GM18873 (cell line): Measurements from ENCODE around the gene METTL25B.
"Not testable (repeated sequence)": the region's sequence is repeated elsewhere in the genome, so short reads cannot be mapped to it uniquely, and the experiment has no call there.

Experiments used
- ATAC-seq: cut with Tn5 transposase; IDR thresholded peaks from one replicate; pipeline ENCODE4 v1.9.1; 2021; ENCODE audit warnings: mild to moderate bottlenecking, moderate library complexity, moderate number of reproducible peaks; ENCODE audit not compliant: unreplicated experiment, low FRiP score

METTL25B gene

DNA sequence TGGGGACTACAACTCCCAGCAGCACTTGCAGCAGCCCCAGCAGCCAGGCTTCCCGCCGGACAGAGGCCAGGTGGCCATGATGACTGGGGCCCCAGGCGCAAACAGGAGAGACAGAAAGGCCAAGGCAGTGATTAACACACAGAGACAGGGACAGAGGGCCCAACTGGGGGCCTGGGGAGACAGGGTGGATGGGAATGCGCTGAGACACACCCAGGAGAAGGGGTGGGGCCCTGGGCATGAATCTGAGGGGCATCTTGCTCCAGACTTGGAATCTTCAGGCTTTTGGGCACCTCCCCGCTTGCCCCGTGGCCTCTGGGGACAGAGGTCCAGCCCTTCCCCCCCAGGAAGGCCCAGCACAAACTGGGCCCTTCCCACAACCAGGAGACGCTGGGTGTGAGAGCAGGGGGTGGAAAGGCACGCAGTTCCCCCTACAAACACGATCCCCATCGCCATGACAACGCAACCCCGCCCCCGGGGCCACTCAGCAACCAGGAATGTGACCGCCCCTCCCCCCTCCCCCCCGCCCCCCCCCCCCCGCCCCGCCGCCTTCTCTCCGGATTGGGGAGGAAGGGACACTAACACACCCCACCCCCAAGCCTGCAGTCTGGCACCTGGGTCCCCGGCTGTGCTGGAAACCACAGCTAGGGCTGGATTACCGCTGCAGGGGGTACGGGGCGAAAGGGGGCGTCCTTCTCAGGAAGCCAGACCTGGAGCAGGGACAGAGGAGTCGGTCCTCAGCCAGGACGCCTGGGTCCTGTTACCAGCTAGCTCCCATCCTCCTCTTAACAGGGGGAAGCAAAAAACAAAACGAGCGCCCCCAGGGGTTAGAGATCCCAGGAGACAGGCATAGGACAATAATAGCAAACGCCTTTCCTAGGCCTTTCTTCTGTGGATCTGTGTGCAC is 18.7 kb downstream of the METTL25B start:
- no peak for ATAC-seq

DNA sequence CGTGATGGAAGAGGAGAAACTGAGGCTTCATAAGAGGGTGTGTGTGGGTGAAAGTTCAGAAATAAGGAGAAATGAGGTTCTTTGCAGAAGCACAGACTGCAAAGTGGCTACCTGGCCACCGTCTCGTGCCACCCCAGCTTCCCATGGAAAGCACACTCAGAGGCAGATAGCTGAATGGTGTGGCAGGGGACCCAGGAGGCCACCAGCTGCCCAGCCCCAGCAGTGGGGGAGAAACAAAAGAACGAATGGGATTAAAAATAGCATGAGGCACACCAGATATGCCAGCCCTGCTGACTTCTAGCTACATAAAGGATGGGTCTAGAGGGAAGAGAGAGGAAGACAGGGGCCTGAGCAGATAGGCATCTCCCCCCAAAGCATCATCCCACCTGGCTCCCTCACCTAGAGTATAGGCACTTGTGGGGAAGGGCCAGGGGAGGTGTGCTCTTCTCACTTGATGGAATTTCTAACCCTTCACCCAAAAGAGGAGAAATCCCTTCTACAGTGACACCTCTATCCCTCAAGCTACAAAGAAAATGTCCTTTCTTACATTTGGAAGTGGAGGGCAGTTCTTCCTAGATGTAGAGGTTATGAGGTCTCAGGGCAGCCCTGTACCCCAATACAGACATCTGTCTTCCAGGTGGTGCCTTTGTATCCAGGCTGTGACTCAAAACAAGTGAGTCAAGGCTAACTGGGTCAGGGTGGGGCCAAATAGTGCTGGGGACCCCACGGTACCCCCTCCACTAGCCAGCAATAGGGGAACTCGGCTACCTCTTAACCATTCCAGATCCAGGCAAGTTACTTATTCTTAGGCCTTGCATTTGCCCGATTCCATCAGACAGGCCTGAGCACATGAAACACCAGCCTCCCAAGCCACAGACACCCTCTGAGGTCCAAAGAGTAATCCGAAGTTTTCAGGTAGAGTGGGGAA is 19.7 kb downstream of the METTL25B start:
- no peak for ATAC-seq

DNA sequence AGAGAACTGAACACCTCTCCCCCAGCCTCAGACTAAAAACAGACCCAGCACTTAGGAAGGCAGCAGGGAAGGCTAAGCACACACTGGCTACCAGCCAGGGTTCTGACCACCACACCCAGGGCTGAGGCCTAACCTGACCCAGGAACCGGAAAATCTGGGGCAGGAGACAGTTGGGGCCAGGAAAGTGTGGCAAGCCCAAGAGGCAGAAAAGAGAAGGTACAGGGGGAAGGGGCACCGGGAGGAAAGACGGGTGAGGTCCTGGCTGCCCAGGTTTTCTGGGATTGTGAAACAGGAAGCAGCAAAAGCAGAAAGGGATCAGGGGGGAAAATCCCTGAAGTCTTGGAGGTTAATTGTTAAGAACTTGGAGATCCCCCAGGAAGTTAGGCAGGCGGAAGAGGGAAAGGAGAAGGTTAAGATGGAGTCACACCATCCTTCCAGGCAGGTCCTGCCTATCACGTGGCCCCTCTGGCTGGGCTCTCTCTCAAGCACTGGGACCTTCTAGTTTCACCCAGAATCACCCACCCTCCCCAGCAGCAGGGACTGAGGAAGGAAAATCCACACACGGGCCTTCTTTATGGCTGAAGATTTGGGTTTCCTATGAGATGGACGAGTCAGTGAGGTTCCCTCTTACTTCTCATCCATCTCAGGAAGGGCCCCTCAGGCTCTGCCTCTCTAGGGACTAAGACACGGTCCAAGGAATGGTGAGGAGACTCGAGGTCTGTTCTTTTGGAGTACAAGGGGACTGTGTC is 20.6 kb downstream of the METTL25B start:
- ATAC-seq = no peak

DNA sequence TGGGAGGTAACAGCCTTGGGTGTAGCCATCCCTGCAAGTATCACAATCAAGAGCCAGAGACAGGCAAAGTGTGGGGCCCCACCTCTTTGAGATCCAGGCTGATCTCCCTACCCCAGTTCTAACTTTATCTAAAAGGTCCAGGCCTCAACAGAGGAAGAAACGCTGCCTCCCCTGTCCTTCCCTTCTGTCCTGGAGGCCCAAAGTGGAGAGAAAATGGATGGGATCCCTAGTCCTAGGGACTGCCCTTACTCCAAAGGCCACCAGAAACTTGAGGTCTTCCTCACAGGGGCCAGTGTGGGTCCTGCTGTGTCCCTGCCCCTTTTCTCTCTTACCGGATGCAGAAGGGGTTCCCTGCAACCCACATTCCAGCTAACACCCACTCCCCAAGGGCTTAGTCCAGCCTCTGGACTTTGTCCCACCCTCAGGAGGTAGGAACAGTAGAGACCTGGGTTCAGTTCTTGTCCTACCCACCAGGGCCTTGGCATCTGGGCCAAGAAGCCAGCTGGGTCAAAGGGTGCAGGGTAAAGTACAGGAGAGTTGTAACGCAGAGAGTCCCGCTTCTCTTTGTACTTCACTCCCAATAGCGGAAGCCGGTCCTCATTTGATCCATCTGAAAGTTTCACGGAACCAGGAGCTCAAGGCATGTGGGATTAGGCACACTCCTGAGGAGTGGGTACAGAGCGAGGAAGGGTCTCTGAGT is 21.3 kb downstream of the METTL25B start:
- ATAC-seq = no peak

DNA sequence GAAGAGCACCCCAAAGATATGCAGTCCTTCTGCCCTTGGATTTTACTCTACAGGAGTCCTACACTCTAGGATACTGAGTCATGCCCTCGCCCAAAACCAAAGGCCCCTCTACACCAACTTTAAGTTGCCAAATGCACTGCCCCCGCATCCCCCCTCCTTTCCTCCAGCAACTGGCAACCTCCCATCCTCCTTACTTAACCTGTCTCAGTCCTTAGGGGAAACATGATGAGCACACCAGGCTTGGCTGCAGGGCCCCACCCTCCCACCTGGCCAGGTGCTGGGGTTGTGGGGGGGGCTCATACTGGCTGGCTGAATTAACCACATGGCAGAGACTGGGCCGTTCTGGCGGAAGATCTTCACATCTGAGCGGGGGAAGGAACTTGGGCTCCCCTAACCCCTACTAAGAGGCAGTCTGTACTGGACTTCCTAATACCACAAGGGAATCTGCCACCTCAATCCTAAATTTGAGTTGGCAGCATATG is 22.0 kb downstream of the METTL25B start:
- no peak for ATAC-seq

DNA sequence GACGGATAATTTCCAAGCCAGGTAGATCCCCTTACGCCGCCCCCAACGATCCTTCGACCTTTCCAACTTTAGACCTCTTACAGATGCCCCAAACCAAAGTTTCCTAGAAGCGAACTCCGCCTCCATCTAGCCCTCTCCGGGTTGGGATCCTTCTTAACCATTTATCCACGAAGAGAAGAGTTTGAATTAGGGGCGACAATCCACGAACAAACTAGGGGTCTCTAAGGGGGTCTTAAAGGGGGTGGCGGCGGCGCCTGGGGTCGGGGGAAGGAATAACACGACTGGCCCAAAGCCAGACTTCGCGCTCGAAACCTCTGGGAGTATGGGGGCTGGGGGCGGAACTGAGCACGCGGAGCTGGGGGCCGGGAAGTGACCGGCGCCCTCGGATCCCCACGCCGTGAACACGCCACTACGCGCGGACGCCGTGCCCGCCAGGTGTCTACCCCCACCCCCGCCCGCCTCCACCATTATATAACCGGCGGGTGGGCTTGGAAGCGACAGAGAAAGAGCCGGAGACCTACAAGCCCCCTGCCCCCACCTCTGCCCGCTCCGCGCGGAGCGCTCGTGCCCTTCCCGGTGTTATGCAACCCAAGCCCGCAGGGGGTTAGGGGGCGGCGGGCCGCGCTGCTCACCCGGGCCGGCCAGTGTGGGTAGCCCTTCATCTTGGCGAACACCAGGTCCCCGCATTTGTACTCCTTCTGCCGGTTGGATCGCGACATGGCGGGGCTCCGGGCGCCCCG is 22.6 kb downstream of the METTL25B start:
- ATAC-seq = peak; percentile 9

DNA sequence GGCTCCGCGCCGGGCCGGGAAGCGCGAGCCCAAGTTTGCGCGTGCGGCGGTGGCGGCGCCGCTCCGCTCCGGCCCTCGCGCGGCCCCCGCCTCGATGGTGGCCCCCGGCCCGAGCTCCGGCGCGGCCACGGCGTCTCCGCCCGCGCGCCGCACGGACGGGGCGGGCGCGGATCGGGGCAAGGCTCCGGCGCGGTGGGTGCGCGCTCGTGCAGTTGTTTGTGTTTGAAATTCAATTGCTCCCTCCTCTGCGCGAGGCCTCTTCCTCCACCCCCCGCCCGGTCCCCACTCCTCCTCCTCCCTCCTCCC is 23.1 kb downstream of the METTL25B start, which contains the start of gene HDGF:
TSS of gene HDGF (minus strand) at position 225 of the 306 bp plus-strand sequence. CDS start 246 bp downstream, outside the sequence.
- ATAC-seq = peak; percentile 12

DNA sequence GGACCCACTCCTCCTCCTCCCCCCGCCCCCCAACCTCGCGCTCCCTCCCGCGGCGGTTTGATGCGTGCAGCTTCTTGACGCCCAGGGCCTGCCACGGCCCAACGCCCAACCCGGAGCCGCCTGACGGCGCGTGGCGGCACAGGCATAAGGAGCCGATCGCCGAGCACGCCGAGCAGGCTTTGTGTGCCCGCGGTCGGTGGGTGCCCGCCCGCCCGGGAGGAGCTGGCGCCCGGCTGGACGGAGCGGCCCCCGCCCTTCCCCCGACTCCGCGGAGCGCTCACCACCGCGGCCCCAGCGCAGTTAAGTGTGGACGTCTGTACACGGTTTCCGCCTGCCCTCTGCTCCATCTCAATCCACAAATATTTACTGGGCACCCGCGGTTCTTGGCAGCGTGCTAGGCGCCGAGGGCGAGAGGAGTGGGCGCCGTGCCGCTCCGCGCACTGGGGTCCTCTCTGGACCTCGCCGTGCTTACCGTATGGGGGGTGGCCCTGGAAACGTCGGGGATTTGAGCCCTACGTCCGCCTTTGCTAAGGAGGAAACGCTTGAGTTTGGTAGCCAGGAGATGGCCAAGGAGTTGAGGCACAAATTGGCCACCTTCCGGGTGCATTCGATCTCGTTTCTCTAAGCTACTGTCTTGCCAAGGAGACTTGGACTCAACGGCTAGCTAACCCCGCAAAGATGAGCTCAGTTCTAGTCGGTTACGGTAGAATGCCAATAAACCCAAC is 23.6 kb downstream of the METTL25B start:
- ATAC-seq = peak; percentile 41

DNA sequence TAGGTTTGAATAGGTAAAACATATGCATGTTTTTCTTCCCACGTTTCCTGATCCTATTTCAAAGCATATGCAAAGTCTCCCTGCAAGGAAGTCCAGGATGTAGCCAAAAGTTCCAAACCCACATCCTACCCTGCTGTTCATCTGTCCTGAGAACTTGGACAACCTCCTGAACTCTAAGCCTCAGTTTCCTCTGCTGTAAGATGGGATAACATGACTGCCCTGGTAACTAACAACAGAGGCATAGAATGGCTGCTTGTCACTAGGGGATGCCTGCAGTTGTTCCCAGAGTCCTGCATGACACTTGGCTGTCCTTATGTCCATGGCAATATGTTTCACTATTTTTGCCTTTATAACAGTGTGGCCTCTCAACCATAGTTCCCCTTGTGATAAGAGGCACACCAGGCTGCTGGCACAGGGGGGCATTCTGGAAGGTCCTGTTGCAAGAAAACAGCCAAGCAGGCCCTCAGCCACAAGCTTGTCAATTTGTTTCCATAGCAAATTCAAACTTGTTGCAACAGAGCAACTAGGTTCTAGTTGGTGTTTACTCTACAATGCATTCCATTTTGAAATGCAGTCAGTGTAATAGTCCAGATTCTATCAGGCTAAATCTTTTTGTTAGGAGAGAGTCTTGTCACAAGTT is 24.7 kb downstream of the METTL25B start:
- ATAC-seq = no peak

DNA sequence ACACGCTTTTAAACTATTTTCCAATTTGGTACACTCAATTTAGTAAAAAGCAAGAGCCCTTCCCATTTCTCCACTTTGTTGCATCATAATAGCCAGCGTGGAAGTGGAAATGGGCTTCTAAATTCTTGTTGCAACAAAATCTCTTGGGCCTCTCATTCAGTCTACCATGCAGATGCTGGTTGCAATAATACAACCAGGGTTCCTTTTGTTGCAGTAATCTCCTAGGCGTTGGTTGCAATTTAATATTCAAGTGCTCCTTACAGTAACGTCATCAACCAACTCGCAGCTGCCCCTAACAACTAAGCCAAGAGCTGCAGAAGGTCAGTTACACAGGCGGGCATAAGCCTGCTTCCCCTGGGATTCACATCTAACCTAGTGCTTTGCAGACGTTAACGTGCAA is 25.9 kb downstream of the METTL25B start:
- no peak for ATAC-seq

DNA sequence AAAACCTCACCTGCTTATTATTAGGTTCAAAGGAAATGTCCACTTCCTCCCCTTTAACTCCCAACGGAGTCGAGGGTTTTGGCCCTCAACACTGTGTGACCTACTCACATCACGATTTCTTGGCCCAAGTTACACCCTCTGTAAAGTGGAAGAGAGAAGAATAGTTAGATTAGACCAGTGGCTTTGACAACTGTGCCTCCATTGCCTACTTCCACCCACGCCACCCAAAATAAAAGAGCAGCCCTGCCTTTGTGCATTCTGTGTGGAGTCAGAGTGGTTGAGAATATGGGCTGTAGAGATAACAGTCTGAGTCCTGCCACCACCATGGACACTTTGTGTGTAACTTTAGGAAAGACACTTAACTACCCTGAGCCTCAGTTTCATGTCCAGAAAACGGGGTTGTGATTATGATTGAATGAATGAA is 27.3 kb downstream of the METTL25B start:
- ATAC-seq = no peak

DNA sequence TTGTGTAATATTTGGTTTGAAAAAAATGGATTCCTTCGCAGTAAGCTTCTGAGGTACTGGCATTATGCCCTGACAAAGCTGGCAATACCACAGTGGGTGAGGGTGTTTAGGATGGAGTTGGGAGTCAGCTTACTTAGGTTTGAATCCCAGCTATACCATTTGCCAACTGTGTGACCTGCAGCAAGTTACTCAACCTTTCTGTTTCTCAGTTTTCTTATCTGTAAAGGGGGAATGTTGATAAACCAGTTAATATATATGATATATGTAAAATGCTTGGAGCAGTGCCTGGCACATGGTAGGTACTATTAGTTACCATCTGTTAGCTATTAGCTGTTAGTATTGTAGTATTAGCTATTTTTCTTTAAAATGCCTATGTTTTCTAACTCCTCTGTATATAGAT is 28.1 kb downstream of the METTL25B start:
- ATAC-seq = no peak

DNA sequence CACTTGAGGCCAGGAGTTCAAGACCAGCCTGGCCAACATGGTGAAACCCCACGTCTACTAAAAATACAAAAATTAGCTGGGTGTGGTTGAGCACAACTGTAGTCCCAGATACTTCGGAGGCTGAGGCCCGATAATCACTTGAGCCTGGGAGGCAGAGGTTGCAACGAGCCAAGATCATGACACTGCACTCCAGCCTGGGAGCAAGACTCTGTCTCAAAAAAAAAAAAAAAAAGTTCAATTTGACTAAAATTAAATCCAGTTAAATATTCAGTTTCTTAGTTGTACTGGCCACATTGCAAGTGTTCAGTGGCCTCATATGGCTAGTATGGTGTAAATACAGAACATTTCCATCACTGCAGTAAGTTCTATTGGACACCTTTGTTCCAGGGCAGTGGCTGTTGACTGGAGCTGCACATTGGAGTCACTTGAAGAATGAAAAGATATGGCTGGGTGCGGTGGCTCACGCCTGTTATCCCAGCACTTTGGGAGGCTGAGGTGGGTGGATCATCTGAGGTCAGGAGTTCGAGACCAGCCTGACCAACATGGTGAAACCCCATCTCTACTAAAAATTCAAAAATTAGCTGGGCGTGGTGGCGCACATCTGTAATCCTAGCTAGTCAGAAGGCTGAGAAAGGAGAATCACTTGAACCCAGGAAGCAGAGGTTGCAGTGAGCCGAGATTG is 29.4 kb downstream of the METTL25B start:
- not testable (repeated sequence) for ATAC-seq

DNA sequence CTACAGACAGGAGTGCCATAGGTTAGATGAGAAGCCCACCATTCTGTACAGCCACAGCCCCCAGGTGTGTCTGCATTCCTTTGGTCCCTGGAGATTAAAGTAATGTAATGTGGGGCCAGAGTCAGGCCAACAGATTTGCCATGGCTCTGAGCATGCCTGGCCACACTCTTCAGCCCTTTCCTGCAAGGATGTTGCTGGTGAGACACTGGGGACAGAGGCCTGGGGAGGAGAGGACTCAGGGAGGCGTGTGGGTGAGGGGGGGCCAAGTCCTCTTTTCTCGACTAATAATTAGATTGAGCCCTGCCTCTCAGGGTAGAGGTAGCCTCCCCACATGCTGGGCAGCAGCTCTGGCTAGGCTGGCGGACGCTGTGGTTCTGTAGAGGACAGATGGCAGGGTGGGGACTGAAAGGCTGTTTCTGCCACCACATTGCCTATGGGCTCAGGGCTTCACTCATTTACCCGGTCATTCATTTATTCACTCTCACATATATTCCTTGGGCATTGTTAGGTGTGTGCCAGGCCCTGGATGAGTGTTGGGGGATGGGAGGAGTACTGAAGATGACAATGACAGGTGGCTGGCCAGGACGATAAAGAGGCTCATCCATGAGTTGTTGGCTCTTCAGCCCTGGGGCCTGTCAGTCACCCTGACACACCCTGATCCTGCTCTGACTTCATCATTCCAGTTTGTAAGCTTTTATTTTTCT is 32.0 kb downstream of the METTL25B start:
- no peak for ATAC-seq

DNA sequence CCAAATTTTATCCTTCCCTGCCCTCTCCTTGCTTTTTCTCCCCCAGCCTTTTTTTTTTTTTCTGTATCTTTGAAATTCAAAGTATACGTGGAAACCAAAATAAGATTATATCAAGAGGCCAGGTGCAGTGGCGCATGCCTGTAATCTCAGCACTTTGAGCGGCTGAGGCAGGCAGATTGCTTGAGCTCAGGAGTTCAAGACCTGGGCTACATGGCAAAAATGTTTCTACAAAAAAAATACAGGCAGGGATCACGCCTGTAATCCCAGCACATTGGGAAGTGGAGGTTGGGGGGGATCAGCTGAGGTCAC is 32.5 kb downstream of the METTL25B start:
- ATAC-seq = no peak

DNA sequence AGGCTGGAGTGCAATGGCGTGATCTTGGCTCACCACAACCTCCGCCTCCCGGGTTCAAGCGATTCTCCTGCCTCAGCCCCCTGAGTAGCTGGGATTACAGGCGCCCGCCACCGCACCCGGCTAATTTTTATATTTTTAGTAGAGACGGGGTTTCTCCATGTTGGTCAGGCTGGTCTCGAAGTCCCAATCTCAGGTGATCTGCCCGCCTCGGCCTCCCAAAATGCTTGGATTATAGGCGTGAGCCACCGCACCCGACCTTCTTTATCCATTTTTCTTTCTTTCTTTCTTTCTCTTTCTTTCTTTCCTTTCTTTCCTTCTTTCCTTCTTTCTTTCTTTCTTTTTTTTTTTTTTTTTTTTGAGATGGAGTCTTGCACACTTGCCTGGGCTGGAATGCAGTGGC is 36.9 kb downstream of the METTL25B start:
- not testable (repeated sequence) for ATAC-seq

DNA sequence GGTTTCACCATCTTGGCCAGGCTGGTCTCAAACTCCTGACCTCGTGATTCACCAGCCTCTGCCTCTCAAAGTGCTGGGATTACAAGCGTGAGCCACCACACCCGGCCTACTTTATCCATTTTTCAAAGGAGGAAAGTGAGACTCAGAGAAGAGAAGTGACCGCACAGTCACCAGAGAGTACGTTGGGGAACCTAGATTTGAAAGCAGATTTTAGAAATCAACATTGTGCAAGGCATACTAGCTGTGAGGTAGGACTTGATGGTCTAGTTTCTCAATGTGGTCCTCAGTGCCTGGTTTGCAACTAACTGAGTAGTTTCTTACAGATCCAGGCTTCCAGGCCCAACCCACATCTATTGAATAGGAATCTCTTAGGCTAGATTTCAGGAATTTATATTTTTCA is 37.4 kb downstream of the METTL25B start:
- ATAC-seq = no peak
